Astrocyte (in vitro differentiated cells and primary cell): ENCODE measurements around the gene ASGR1. TPM values are rescaled to one million over a fixed set of nuclear protein-coding genes. Genes with fewer than 3 reads are reported as not detected.

Experiments
- DNase-seq: peaks from one replicate; pipeline ENCODE4 v3.0.0-alpha.2; 2010; ENCODE audit warnings: low read depth
- FAIRE-seq: peaks from 2 replicates; lab custom pipeline; 2011; peaks lifted over from hg19 to GRCh38; lab: Jason Lieb, UNC
- H2AFZ ChIP-seq: 2 replicates; pipeline ENCODE4 v1.6.0; 2012; ENCODE audit warnings: low read depth, low read length, inconsistent platforms
- H3K27ac ChIP-seq: 2 replicates; pipeline ENCODE4 v1.5.1; 2011; ENCODE audit warnings: low read depth, low read length, inconsistent platforms
- H3K27me3 ChIP-seq: 2 replicates; pipeline ENCODE4 v1.6.0; 2011; ENCODE audit warnings: low read length, inconsistent platforms; ENCODE audit not compliant: insufficient read depth
- H3K36me3 ChIP-seq: 2 replicates; pipeline ENCODE4 v1.5.1; 2011; ENCODE audit warnings: low read length, inconsistent platforms; ENCODE audit not compliant: insufficient read depth
- H3K4me1 ChIP-seq: 2 replicates; pipeline ENCODE4 v1.5.1; 2011; ENCODE audit warnings: low read length, inconsistent platforms; ENCODE audit not compliant: insufficient read depth
- H3K4me2 ChIP-seq: 2 replicates; pipeline ENCODE4 v1.6.0; 2012; ENCODE audit warnings: low read length, inconsistent platforms
- H3K4me3 ChIP-seq: 2 replicates; pipeline ENCODE4 v1.5.1; 2011; ENCODE audit warnings: low read depth, mild to moderate bottlenecking, low read length, inconsistent platforms; ENCODE audit not compliant: insufficient read depth
- H3K79me2 ChIP-seq: 2 replicates; pipeline ENCODE4 v1.6.0; 2012; ENCODE audit warnings: mild to moderate bottlenecking, low read length, inconsistent platforms; ENCODE audit not compliant: insufficient read depth
- H3K9ac ChIP-seq: 2 replicates; pipeline ENCODE4 v1.6.0; 2012; ENCODE audit warnings: mild to moderate bottlenecking, low read length, inconsistent platforms
- H3K9me3 ChIP-seq: 2 replicates; pipeline ENCODE4 v1.5.1; 2012; ENCODE audit warnings: low read depth, mild to moderate bottlenecking, low read length, inconsistent platforms; ENCODE audit not compliant: insufficient read depth
- H4K20me1 ChIP-seq: 2 replicates; pipeline ENCODE4 v1.6.0; 2012; ENCODE audit warnings: low read length, inconsistent platforms; ENCODE audit not compliant: insufficient read depth
- H3K27ac Mint-ChIP-seq: one replicate; pipeline ENCODE4 v1.8.0; 2021; ENCODE audit warnings: mild to moderate bottlenecking, mixed read lengths; ENCODE audit not compliant: unreplicated experiment
- H3K27me3 Mint-ChIP-seq: one replicate; pipeline ENCODE4 v1.8.0; 2021; ENCODE audit warnings: low read depth, mixed read lengths; ENCODE audit not compliant: unreplicated experiment
- H3K36me3 Mint-ChIP-seq: one replicate; pipeline ENCODE4 v1.8.0; 2021; ENCODE audit warnings: low read depth, mixed read lengths; ENCODE audit not compliant: unreplicated experiment
- H3K4me1 Mint-ChIP-seq: one replicate; pipeline ENCODE4 v1.8.0; 2021; ENCODE audit warnings: low read depth, mixed read lengths; ENCODE audit not compliant: unreplicated experiment
- H3K4me3 Mint-ChIP-seq: one replicate; pipeline ENCODE4 v1.8.0; 2021; ENCODE audit warnings: mild to moderate bottlenecking, moderate library complexity, mixed read lengths; ENCODE audit not compliant: unreplicated experiment
- H3K9me3 Mint-ChIP-seq: one replicate; pipeline ENCODE4 v1.8.0; 2021; ENCODE audit warnings: mild to moderate bottlenecking, mixed read lengths; ENCODE audit not compliant: unreplicated experiment
- CTCF ChIP-seq: IDR thresholded peaks from 2 replicates; pipeline ENCODE4 v1.5.1; 2011; ENCODE audit warnings: low read depth, mild to moderate bottlenecking, inconsistent platforms, low read length, moderate library complexity; ENCODE audit not compliant: insufficient read depth
- EZH2 ChIP-seq: IDR thresholded peaks from 2 replicates; pipeline ENCODE4 v1.6.1; 2012; ENCODE audit warnings: mild to moderate bottlenecking, low read length, inconsistent platforms; ENCODE audit not compliant: insufficient read depth
- total RNA-seq: library from RNA; stranded (reverse); gene quantifications from 2 replicates; pipeline ENCODE4 v1.2.1, GENCODE V29; 2021

Gene ASGR1
- total RNA-seq, 1 donor from 2014 or later: 5.0 TPM

GRCh38 chr17:7191571-7192270 lies 12.6 kb upstream of the ASGR1 start:
- Histone ChIP-seq H3K4me3 (no peak overlapping the region), H3K36me3 (peaks cover 13% of the 10 kb centered on the region), H4K20me1 (peaks cover 8% of the 10 kb centered on the region), H3K9ac (no peak overlapping the region), H3K4me2 (no peak overlapping the region), H3K27ac (no peak overlapping the region), H3K79me2 (no peaks in the 10 kb centered on the region), H3K27me3 (no peaks in the 10 kb centered on the region), H3K4me1 (no peaks in the 10 kb centered on the region), H3K9me3 (no peaks in the 10 kb centered on the region), H2AFZ (no peak overlapping the region)
- no peaks in the 10 kb centered on the region for H3K27me3 Mint-ChIP-seq
- FAIRE-seq (no peak), DNase-seq (no peak)
- H3K4me3 Mint-ChIP-seq: no peak overlapping the region
- H3K4me1 Mint-ChIP-seq: no peaks in the 10 kb centered on the region
- no peak overlapping the region for H3K27ac Mint-ChIP-seq
- peaks cover 30% of the 10 kb centered on the region for H3K36me3 Mint-ChIP-seq
- H3K9me3 Mint-ChIP-seq: no peaks in the 10 kb centered on the region
- no peak for TF ChIP-seq CTCF
- TF ChIP-seq EZH2: no peak

- Mint-ChIP-seq H3K27me3 (no peaks in the 10 kb centered on the region), H3K4me3 (no peak overlapping the region), H3K9me3 (no peaks in the 10 kb centered on the region), H3K4me1 (no peaks in the 10 kb centered on the region), H3K36me3 (peaks cover 31% of the 10 kb centered on the region), H3K27ac (no peak overlapping the region)
- Histone ChIP-seq H3K9ac (no peak overlapping the region), H3K27me3 (no peaks in the 10 kb centered on the region), H3K4me1 (no peaks in the 10 kb centered on the region), H3K79me2 (no peaks in the 10 kb centered on the region), H3K36me3 (peaks cover 13% of the 10 kb centered on the region), H3K4me2 (no peak overlapping the region), H2AFZ (no peak overlapping the region), H4K20me1 (peaks cover 8% of the 10 kb centered on the region), H3K4me3 (no peak overlapping the region), H3K9me3 (no peaks in the 10 kb centered on the region), H3K27ac (no peak overlapping the region)
- FAIRE-seq (no peak), DNase-seq (no peak)
- TF ChIP-seq EZH2 (no peak), CTCF (no peak)
Observed at GRCh38 chr17:7191069-7191468, 11.9 kb upstream of the ASGR1 start.

- H3K4me3 Mint-ChIP-seq: no peak overlapping the region
- no peak overlapping the region for H3K27ac Mint-ChIP-seq
- Histone ChIP-seq H3K4me2 (no peak overlapping the region), H3K36me3 (peaks cover 9% of the 10 kb centered on the region), H3K4me3 (no peak overlapping the region), H3K27ac (no peak overlapping the region), H3K79me2 (no peaks in the 10 kb centered on the region), H3K9me3 (no peaks in the 10 kb centered on the region), H3K27me3 (no peaks in the 10 kb centered on the region), H3K4me1 (no peaks in the 10 kb centered on the region), H3K9ac (no peak overlapping the region), H4K20me1 (peaks cover 8% of the 10 kb centered on the region), H2AFZ (no peak overlapping the region)
- no peaks in the 10 kb centered on the region for H3K4me1 Mint-ChIP-seq
- DNase-seq (no peak), FAIRE-seq (no peak)
- peaks cover 29% of the 10 kb centered on the region for H3K36me3 Mint-ChIP-seq
- H3K27me3 Mint-ChIP-seq: no peaks in the 10 kb centered on the region
- no peak for TF ChIP-seq EZH2
- no peak for TF ChIP-seq CTCF
- H3K9me3 Mint-ChIP-seq: no peaks in the 10 kb centered on the region
Observed at GRCh38 chr17:7190276-7190917, 11.2 kb upstream of the ASGR1 start.
